CD4-positive, alpha-beta memory T cell (primary cell): ENCODE measurements around the gene KCNIP4. TPM values are rescaled to one million over a fixed set of nuclear protein-coding genes. Genes with fewer than 3 reads are reported as not detected.
A peak's percentile ranks its signal among the peaks of the same experiment; 100 is the strongest.

Experiments
- CTCF ChIA-PET: fragments of 350-600 bp; sonication (Branson Sonifier 250); formaldehyde crosslinking; loops from one replicate; lab custom pipeline; 2021; ENCODE audit warnings: inconsistent platforms; ENCODE audit not compliant: partially characterized antibody; lab: Charles Lee
- POLR2A ChIA-PET: fragments of 350-600 bp; sonication (Branson Sonifier 250); formaldehyde crosslinking; loops from one replicate; lab custom pipeline; 2021; ENCODE audit not compliant: partially characterized antibody; lab: Charles Lee
- DNase-seq, 5 donors: peaks; one replicate each; pipeline versions ENCODE4 v3.0.0 to v3.0.0-alpha.2; 2020 to 2022; ENCODE audit warnings: mixed read lengths in 1 of 5
- H3K27ac ChIP-seq: one replicate; pipeline ENCODE4 v1.7.0; 2013; ENCODE audit warnings: low read depth, low read length
- H3K27me3 ChIP-seq: 2 replicates; pipeline ENCODE4 v1.7.0; 2013; ENCODE audit warnings: mild to moderate bottlenecking, low read length, moderate library complexity; ENCODE audit not compliant: insufficient read depth
- H3K36me3 ChIP-seq: 2 replicates; pipeline ENCODE4 v1.7.0; 2013; ENCODE audit warnings: mild to moderate bottlenecking, low read length, moderate library complexity; ENCODE audit not compliant: insufficient read depth
- H3K4me1 ChIP-seq: 2 replicates; pipeline ENCODE4 v1.7.0; 2013; ENCODE audit warnings: mild to moderate bottlenecking, low read length, moderate library complexity; ENCODE audit not compliant: insufficient read depth
- H3K4me3 ChIP-seq, 2 donors: one replicate each; pipeline ENCODE4 v1.7.0; 2013; ENCODE audit warnings: low read length in 2 of 2, mild to moderate bottlenecking in 1 of 2
- H3K9me3 ChIP-seq, 2 donors: one replicate each; pipeline ENCODE4 v1.7.0; 2013; ENCODE audit warnings: low read length in 2 of 2, control low read depth in 1 of 2; ENCODE audit not compliant: control insufficient read depth in 1 of 2
- H3K27ac Mint-ChIP-seq, 7 donors: one replicate each; pipeline ENCODE4 v1.8.0; 2020 to 2021; ENCODE audit warnings: mixed read lengths in 7 of 7, mild to moderate bottlenecking in 6 of 7, inconsistent platforms in 3 of 7, moderate library complexity in 3 of 7
- H3K27me3 Mint-ChIP-seq, 2 donors: one replicate each; pipeline ENCODE4 v1.8.0; 2020 to 2021; ENCODE audit warnings: mixed read lengths in 2 of 2
- H3K36me3 Mint-ChIP-seq, 2 donors: one replicate each; pipeline ENCODE4 v1.8.0; 2020 to 2021; ENCODE audit warnings: mixed read lengths in 2 of 2, inconsistent platforms in 1 of 2, mild to moderate bottlenecking in 1 of 2
- H3K4me1 Mint-ChIP-seq, 4 donors: one replicate each; pipeline ENCODE4 v1.8.0; 2020 to 2021; ENCODE audit warnings: mixed read lengths in 4 of 4, mild to moderate bottlenecking in 1 of 4
- H3K4me3 Mint-ChIP-seq, 8 donors: one replicate each; pipeline ENCODE4 v1.8.0; 2020 to 2021; ENCODE audit warnings: mixed read lengths in 8 of 8, mild to moderate bottlenecking in 7 of 8, moderate library complexity in 6 of 8, inconsistent platforms in 3 of 8
- H3K9me3 Mint-ChIP-seq, 8 donors: one replicate each; pipeline ENCODE4 v1.8.0; 2020 to 2021; ENCODE audit warnings: mixed read lengths in 8 of 8, mild to moderate bottlenecking in 5 of 8, inconsistent platforms in 3 of 8, moderate library complexity in 1 of 8
- intact Hi-C: fragments of 100-400 bp; cut with micrococcal nuclease; formaldehyde crosslinking; loops from one replicate; pipeline ENCODE4 v1.15.1; 2023
- polyA plus RNA-seq, 2 donors: library from polyadenylated mRNA; unstranded; fragments of 300-500 nt; fragmentation: Illumina TruSeq; gene quantifications; one replicate each; pipeline ENCODE4 v1.2.3, GENCODE V29; 2021
- total RNA-seq, 2 experiments: library from RNA; stranded (reverse); gene quantifications; one replicate each; pipeline ENCODE4 v1.2.3, GENCODE V29; 2021

KCNIP4 gene
- total and polyA plus RNA-seq, 4 experiments from 2014 or later: 0.11 to 0.26 TPM; not detected in 2

GRCh38 chr4:21795091-21795490 is 153.5 kb downstream of the KCNIP4 start:
- H3K4me1 ChIP-seq: no peaks in the 10 kb centered on the region
- Mint-ChIP-seq H3K4me1 (no peaks in the 10 kb centered on the region), H3K27ac (peak overlapping the region in 2 of 7 donors; percentile 19 to 69), H3K27me3 (no peaks in the 10 kb centered on the region), H3K9me3 (peaks cover 0 to 5% (median 2%) of the 10 kb centered on the region in 8 donors), H3K4me3 (no peak overlapping the region), H3K36me3 (no peaks in the 10 kb centered on the region)
- intact Hi-C loops: no loop called here
- ChIA-PET CTCF (no interaction called here), POLR2A (no interaction called here)
- H3K4me3 ChIP-seq: no peak overlapping the region
- H3K36me3 ChIP-seq: no peaks in the 10 kb centered on the region
- peak in 1 of 5 donors; percentile 57 for DNase-seq
- no peaks in the 10 kb centered on the region for H3K27me3 ChIP-seq
- no peak overlapping the region for H3K27ac ChIP-seq
- no peaks in the 10 kb centered on the region for H3K9me3 ChIP-seq

- H3K27ac ChIP-seq: no peak overlapping the region
- H3K4me1 ChIP-seq: no peaks in the 10 kb centered on the region
- no peak overlapping the region for H3K4me3 ChIP-seq
- POLR2A ChIA-PET: no interaction called here
- Mint-ChIP-seq H3K27ac (no peak overlapping the region), H3K9me3 (peaks cover 0 to 5% (median 2%) of the 10 kb centered on the region in 8 donors), H3K36me3 (no peaks in the 10 kb centered on the region), H3K27me3 (no peaks in the 10 kb centered on the region), H3K4me1 (no peaks in the 10 kb centered on the region), H3K4me3 (no peak overlapping the region)
- H3K9me3 ChIP-seq: no peaks in the 10 kb centered on the region
- DNase-seq: no peak
- H3K27me3 ChIP-seq: no peaks in the 10 kb centered on the region
- CTCF ChIA-PET: no interaction called here
- intact Hi-C loops: no loop called here
- H3K36me3 ChIP-seq: no peaks in the 10 kb centered on the region
Measured at GRCh38 chr4:21792736-21793135, 155.8 kb downstream of the KCNIP4 start.

GRCh38 chr4:21790438-21791029 is 158.0 kb downstream of the KCNIP4 start:
- H3K4me1 Mint-ChIP-seq: no peaks in the 10 kb centered on the region
- no peak for DNase-seq
- H3K27ac Mint-ChIP-seq: no peak overlapping the region
- no peak overlapping the region for H3K4me3 Mint-ChIP-seq
- ChIA-PET POLR2A (no interaction called here), CTCF (interaction anchor here (0.5 to 3.8 kb wide), 3 partner anchors 25 to 1018 kb away, joined by 3 to 29 read pairs (median 3); no protein-coding TSS in a partner anchor)
- Histone ChIP-seq H3K27ac (no peak overlapping the region), H3K27me3 (no peaks in the 10 kb centered on the region), H3K36me3 (no peaks in the 10 kb centered on the region), H3K9me3 (no peaks in the 10 kb centered on the region), H3K4me3 (no peak overlapping the region), H3K4me1 (no peaks in the 10 kb centered on the region)
- no peaks in the 10 kb centered on the region for H3K36me3 Mint-ChIP-seq
- no peaks in the 10 kb centered on the region for H3K27me3 Mint-ChIP-seq
- intact Hi-C loops: no loop called here
- peaks cover 0 to 5% (median 2%) of the 10 kb centered on the region in 8 donors for H3K9me3 Mint-ChIP-seq

GRCh38 chr4:21780148-21780547 is 168.4 kb downstream of the KCNIP4 start:
- Mint-ChIP-seq H3K27me3 (peaks cover 0 to 4% of the 10 kb centered on the region in 2 donors), H3K36me3 (no peaks in the 10 kb centered on the region), H3K4me1 (no peaks in the 10 kb centered on the region), H3K27ac (peak overlapping the region in 1 of 7 donors; percentile 72), H3K9me3 (peaks cover 0 to 8% (median 1%) of the 10 kb centered on the region in 8 donors), H3K4me3 (no peak overlapping the region)
- H3K27ac ChIP-seq: no peak overlapping the region
- no peaks in the 10 kb centered on the region for H3K27me3 ChIP-seq
- no peaks in the 10 kb centered on the region for H3K36me3 ChIP-seq
- no peak for DNase-seq
- ChIA-PET POLR2A (no interaction called here), CTCF (no interaction called here)
- intact Hi-C loops: no loop called here
- no peak overlapping the region for H3K4me3 ChIP-seq
- no peaks in the 10 kb centered on the region for H3K9me3 ChIP-seq
- H3K4me1 ChIP-seq: no peaks in the 10 kb centered on the region

GRCh38 chr4:21778702-21779101 is 169.9 kb downstream of the KCNIP4 start:
- Mint-ChIP-seq H3K27ac (no peak overlapping the region), H3K4me1 (no peaks in the 10 kb centered on the region), H3K27me3 (peaks cover 0 to 7% of the 10 kb centered on the region in 2 donors), H3K9me3 (peaks cover 0 to 6% (median 2%) of the 10 kb centered on the region in 8 donors), H3K36me3 (no peaks in the 10 kb centered on the region), H3K4me3 (no peak overlapping the region)
- no peak overlapping the region for H3K27ac ChIP-seq
- no peak for DNase-seq
- no peaks in the 10 kb centered on the region for H3K9me3 ChIP-seq
- intact Hi-C loops: no loop called here
- H3K4me1 ChIP-seq: no peaks in the 10 kb centered on the region
- H3K4me3 ChIP-seq: no peak overlapping the region
- H3K36me3 ChIP-seq: no peaks in the 10 kb centered on the region
- ChIA-PET CTCF (no interaction called here), POLR2A (no interaction called here)
- H3K27me3 ChIP-seq: no peaks in the 10 kb centered on the region

GRCh38 chr4:21775703-21776102 is 172.9 kb downstream of the KCNIP4 start:
- Mint-ChIP-seq H3K9me3 (peaks cover 0 to 4% (median 2%) of the 10 kb centered on the region in 8 donors), H3K27me3 (peaks cover 0 to 6% of the 10 kb centered on the region in 2 donors), H3K4me1 (no peaks in the 10 kb centered on the region), H3K4me3 (no peak overlapping the region), H3K36me3 (no peaks in the 10 kb centered on the region), H3K27ac (no peak overlapping the region)
- Histone ChIP-seq H3K4me3 (no peak overlapping the region), H3K27ac (no peak overlapping the region), H3K36me3 (no peaks in the 10 kb centered on the region), H3K9me3 (no peaks in the 10 kb centered on the region), H3K4me1 (no peaks in the 10 kb centered on the region), H3K27me3 (no peaks in the 10 kb centered on the region)
- POLR2A ChIA-PET: no interaction called here
- CTCF ChIA-PET: interaction anchor here (1.5 to 2.0 kb wide), 2 partner anchors 8 to 11 kb away, joined by 4 read pairs; no protein-coding TSS in a partner anchor
- no peak for DNase-seq
- intact Hi-C loops: no loop called here

- H3K4me3 ChIP-seq: no peak overlapping the region
- no peaks in the 10 kb centered on the region for H3K9me3 ChIP-seq
- intact Hi-C loops: no loop called here
- H3K36me3 Mint-ChIP-seq: no peaks in the 10 kb centered on the region
- H3K9me3 Mint-ChIP-seq: peaks cover 0 to 2% (median 0%) of the 10 kb centered on the region in 8 donors
- peaks cover 0 to 1% of the 10 kb centered on the region in 2 donors for H3K27me3 Mint-ChIP-seq
- no peak for DNase-seq
- no peaks in the 10 kb centered on the region for H3K4me1 ChIP-seq
- H3K4me1 Mint-ChIP-seq: peaks cover 0 to 3% (median 0%) of the 10 kb centered on the region in 4 donors
- H3K27ac ChIP-seq: no peak overlapping the region
- POLR2A ChIA-PET: no interaction called here
- H3K27ac Mint-ChIP-seq: no peak overlapping the region
- no peak overlapping the region for H3K4me3 Mint-ChIP-seq
- H3K27me3 ChIP-seq: no peaks in the 10 kb centered on the region
- CTCF ChIA-PET: no interaction called here
- no peaks in the 10 kb centered on the region for H3K36me3 ChIP-seq
Measured at GRCh38 chr4:21769404-21770147, 179.0 kb downstream of the KCNIP4 start.
